ENCODE results near the gene PRRX2.
"Not testable (repeated sequence)": the region's sequence is repeated elsewhere in the genome, so short reads cannot be mapped to it uniquely, and the experiment has no call there.

The PRRX2 gene

GRCh38 chr9:129760784-129761183 is 95.3 kb downstream of the PRRX2 start:
- DNase-seq (ENCODE audit: low spot score), result not testable (repeated sequence)

GRCh38 chr9:129761293-129761900 is 96.0 kb downstream of the PRRX2 start:
- DNase-seq (ENCODE audit: low spot score), result no peak

GRCh38 chr9:129761901-129762369 is 96.5 kb downstream of the PRRX2 start:
- no peak for DNase-seq (ENCODE audit: low spot score)

- not testable (repeated sequence) for DNase-seq (ENCODE audit: low spot score)
These were observed 97.0 kb downstream of the PRRX2 start for GRCh38 chr9:129762370-129762984.

- no peak for DNase-seq (ENCODE audit: low spot score)
These were observed 97.8 kb downstream of the PRRX2 start for GRCh38 chr9:129762985-129763926.

- DNase-seq (ENCODE audit: low spot score), result no peak
These were observed 100.4 kb downstream of the PRRX2 start for GRCh38 chr9:129765764-129766317.

GRCh38 chr9:129768486-129768885 is 103.0 kb downstream of the PRRX2 start:
- no peak for DNase-seq (ENCODE audit: low spot score)

GRCh38 chr9:129769669-129770068 is 104.2 kb downstream of the PRRX2 start:
- DNase-seq (ENCODE audit: low spot score), result no peak

- DNase-seq (ENCODE audit: low spot score), result no peak
These were observed 105.3 kb downstream of the PRRX2 start for GRCh38 chr9:129770741-129771140.
